ENCODE results near the gene SSB. TPM values are rescaled to one million over a fixed set of nuclear protein-coding genes. Genes with fewer than 3 reads are reported as not detected.

The SSB gene
- total and polyA plus RNA-seq, 2 of the 13 experiments (the other 11 are each of a cell fraction or from before 2014, with no cell fraction given): 109 to 208 TPM

GRCh38 chr2:169824373-169825333, 26.0 kb downstream of the SSB start, which contains the start of gene METTL5 (continued):
- TF ChIP-seq ZNF501 (CRISPR knock-in tag; IDR thresholded peaks at IDR 0.05) (peak; percentile 96), ZBTB43 (CRISPR knock-in tag; conservative IDR thresholded peaks at IDR 0.05) (peak; percentile 84), IRF2 (CRISPR knock-in tag; IDR thresholded peaks at IDR 0.05) (0 out of 2 replicates have a peak, but pooled peaks have one; percentile 87), ZNF292 (CRISPR knock-in tag; IDR thresholded peaks at IDR 0.05; ENCODE audit: borderline replicate concordance, low read depth) (peak; percentile 62), FIP1L1 (IDR thresholded peaks at IDR 0.05; ENCODE audit: borderline replicate concordance, insufficient read depth, low read depth, low read length) (0 out of 2 replicates have a peak, but pooled peaks have one; percentile 86), U2AF1 (optimal IDR thresholded peaks at IDR 0.05; ENCODE audit: low read depth, low read length) (peak; percentile 81), ZNF746 (CRISPR knock-in tag; IDR thresholded peaks at IDR 0.05) (peak; percentile 81; the same call in 1 of the 2 replicates), ZNF652 (CRISPR knock-in tag; IDR thresholded peaks at IDR 0.05; ENCODE audit: borderline replicate concordance, low read depth) (0 out of 2 replicates have a peak, but pooled peaks have one; percentile 13), E2F2 (CRISPR knock-in tag; IDR thresholded peaks at IDR 0.05; ENCODE audit: borderline replicate concordance) (peak; percentile 94), NFE2L1 (CRISPR knock-in tag; IDR thresholded peaks at IDR 0.05; ENCODE audit: borderline replicate concordance) (no peak), TAF1 (CRISPR knock-in tag; IDR thresholded peaks at IDR 0.05) (peak; percentile 73; the same call in 1 of the 2 replicates), SMAD1 (CRISPR knock-in tag; IDR thresholded peaks at IDR 0.05; ENCODE audit: borderline replicate concordance, low read depth) (peak; percentile 90), ZBTB21 (CRISPR knock-in tag; IDR thresholded peaks at IDR 0.05) (no peak), ZXDC (CRISPR knock-in tag; IDR thresholded peaks at IDR 0.05) (peak; percentile 97), SMAD3 (CRISPR knock-in tag; IDR thresholded peaks at IDR 0.05) (0 out of 2 replicates have a peak, but pooled peaks have one; percentile 36), ZBTB39 (CRISPR knock-in tag; IDR thresholded peaks at IDR 0.05) (peak; percentile 93), KLF13 (CRISPR knock-in tag; IDR thresholded peaks at IDR 0.05) (0 out of 2 replicates have a peak, but pooled peaks have one; percentile 25), BRF2 (CRISPR knock-in tag; IDR thresholded peaks at IDR 0.05) (no peak; the same call in 1 of the 2 replicates), GABPB1 (CRISPR knock-in tag; IDR thresholded peaks at IDR 0.05) (peak; percentile 95)

Data from HepG2 (cell line).